Stimulated activated CD8-positive, alpha-beta memory T cell treated with anti-CD3 and anti-CD28 coated beads, Interleukin-7, amount 100 ng/mL, for 24 hours (primary cell): ENCODE results near the gene PPFIA2.
"Not testable (repeated sequence)": the region's sequence is repeated elsewhere in the genome, so short reads cannot be mapped to it uniquely, and the experiment has no call there.

Experiments used
- DNase-seq: peaks from one replicate; pipeline ENCODE4 v3.0.0-alpha.2; 2020; ENCODE audit warnings: low read depth

The PPFIA2 gene

GRCh38 chr12:81668475-81668874 is 90.7 kb downstream of the PPFIA2 start:
- no peak for DNase-seq

- DNase-seq = not testable (repeated sequence)
Observed at GRCh38 chr12:81659310-81659709, 99.8 kb downstream of the PPFIA2 start.

GRCh38 chr12:81644503-81644902 is 114.6 kb downstream of the PPFIA2 start:
- no peak for DNase-seq

- DNase-seq = no peak
Observed at GRCh38 chr12:81639196-81639595, 120.0 kb downstream of the PPFIA2 start.

GRCh38 chr12:81633127-81633526 is 126.0 kb downstream of the PPFIA2 start:
- DNase-seq = no peak

- no peak for DNase-seq
Observed at GRCh38 chr12:81627336-81628189, 131.6 kb downstream of the PPFIA2 start.

GRCh38 chr12:81626406-81626805 is 132.7 kb downstream of the PPFIA2 start:
- DNase-seq = no peak

GRCh38 chr12:81617915-81618314 is 141.2 kb downstream of the PPFIA2 start:
- DNase-seq = no peak

GRCh38 chr12:81615026-81615588 is 144.0 kb downstream of the PPFIA2 start:
- no peak for DNase-seq

GRCh38 chr12:81610955-81611889 is 147.9 kb downstream of the PPFIA2 start:
- no peak for DNase-seq

GRCh38 chr12:81597928-81598604 is 161.1 kb downstream of the PPFIA2 start:
- no peak for DNase-seq

GRCh38 chr12:81596558-81596957 is 162.6 kb downstream of the PPFIA2 start:
- no peak for DNase-seq

GRCh38 chr12:81591256-81591655 is 167.9 kb downstream of the PPFIA2 start:
- DNase-seq = no peak

- not testable (repeated sequence) for DNase-seq
Observed at GRCh38 chr12:81590703-81591102, 168.4 kb downstream of the PPFIA2 start.

- no peak for DNase-seq
Observed at GRCh38 chr12:81588235-81589008, 170.7 kb downstream of the PPFIA2 start.

- no peak for DNase-seq
Observed at GRCh38 chr12:81585787-81586186, 173.4 kb downstream of the PPFIA2 start.

- no peak for DNase-seq
Observed at GRCh38 chr12:81573228-81573627, 185.9 kb downstream of the PPFIA2 start.

- DNase-seq = no peak
Observed at GRCh38 chr12:81572411-81572810, 186.7 kb downstream of the PPFIA2 start.

- no peak for DNase-seq
Observed at GRCh38 chr12:81570234-81570633, 188.9 kb downstream of the PPFIA2 start.

- DNase-seq = no peak
Observed at GRCh38 chr12:81564237-81564636, 194.9 kb downstream of the PPFIA2 start.

GRCh38 chr12:81558031-81558430 is 201.1 kb downstream of the PPFIA2 start:
- DNase-seq = no peak
